ENCODE results near the gene ADCY7. TPM values are rescaled to one million over a fixed set of nuclear protein-coding genes. Genes with fewer than 3 reads are reported as not detected.
A peak's percentile ranks its signal among the peaks of the same experiment; 100 is the strongest.

The ADCY7 gene
- total and polyA plus RNA-seq, 9 of the 15 experiments (the other 6 are each of a cell fraction or from before 2014, with no cell fraction given): 2.3 to 108 (median 28.6) TPM

DNA sequence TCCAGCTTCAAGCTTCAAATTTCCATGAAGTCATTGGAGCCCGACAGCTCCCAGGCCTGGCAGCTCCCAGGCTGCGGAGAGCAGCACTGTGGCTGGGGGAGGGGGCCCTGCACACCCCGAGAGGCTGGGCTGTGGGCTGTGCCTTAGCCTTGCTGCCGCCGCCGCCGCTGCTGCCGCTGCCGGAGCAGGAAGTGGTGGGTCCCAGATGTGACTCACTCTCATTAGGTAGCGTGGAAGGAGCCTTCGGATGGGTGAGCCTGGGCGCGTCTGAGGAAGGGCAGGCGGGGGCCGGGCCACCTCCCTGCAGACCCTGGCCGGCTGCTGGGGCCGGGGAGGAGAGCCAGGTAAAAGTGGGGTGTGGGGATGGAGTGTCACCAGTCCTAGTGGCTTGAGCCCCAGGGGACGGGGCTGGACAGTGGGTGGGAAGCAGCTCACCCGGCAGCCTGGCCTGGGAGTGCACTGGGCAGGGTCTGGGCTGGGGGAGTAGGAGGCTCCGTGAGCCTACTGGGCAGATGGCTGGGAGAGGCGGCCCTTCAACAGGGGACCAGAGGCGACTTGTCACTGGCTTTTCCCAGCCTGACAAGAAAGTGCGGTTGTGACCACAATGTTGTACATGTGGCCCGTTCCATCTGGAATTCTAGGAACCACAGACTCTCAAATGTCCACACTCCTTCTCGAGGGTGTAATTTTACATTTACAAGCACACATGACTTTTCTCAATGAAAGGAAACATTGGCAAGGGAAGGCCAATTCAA, at the start of gene ADCY7 (continued):
- TF ChIP-seq, protein P1, sequence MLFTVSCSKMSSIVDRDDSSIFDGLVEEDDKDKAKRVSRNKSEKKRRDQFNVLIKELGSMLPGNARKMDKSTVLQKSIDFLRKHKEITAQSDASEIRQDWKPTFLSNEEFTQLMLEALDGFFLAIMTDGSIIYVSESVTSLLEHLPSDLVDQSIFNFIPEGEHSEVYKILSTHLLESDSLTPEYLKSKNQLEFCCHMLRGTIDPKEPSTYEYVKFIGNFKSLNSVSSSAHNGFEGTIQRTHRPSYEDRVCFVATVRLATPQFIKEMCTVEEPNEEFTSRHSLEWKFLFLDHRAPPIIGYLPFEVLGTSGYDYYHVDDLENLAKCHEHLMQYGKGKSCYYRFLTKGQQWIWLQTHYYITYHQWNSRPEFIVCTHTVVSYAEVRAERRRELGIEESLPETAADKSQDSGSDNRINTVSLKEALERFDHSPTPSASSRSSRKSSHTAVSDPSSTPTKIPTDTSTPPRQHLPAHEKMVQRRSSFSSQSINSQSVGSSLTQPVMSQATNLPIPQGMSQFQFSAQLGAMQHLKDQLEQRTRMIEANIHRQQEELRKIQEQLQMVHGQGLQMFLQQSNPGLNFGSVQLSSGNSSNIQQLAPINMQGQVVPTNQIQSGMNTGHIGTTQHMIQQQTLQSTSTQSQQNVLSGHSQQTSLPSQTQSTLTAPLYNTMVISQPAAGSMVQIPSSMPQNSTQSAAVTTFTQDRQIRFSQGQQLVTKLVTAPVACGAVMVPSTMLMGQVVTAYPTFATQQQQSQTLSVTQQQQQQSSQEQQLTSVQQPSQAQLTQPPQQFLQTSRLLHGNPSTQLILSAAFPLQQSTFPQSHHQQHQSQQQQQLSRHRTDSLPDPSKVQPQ (CRISPR knock-in tag; IDR thresholded peaks at IDR 0.05; ENCODE audit: borderline replicate concordance): no peak
- TF ChIP-seq ELF4 (CRISPR knock-in tag; IDR thresholded peaks at IDR 0.05) (peak; percentile 49; the same call in 1 of the 2 replicates), DDX20 (tag; IDR thresholded peaks at IDR 0.05; ENCODE audit: low read depth) (no peak), ZNF24 (IDR thresholded peaks at IDR 0.05) (no peak), CREB1 (IDR thresholded peaks at IDR 0.05) (no peak), CREB1 (CRISPR knock-in tag; IDR thresholded peaks at IDR 0.05) (peak; percentile 38; the same call in 1 of the 2 replicates), ZNF41 (CRISPR knock-in tag; conservative IDR thresholded peaks at IDR 0.05) (no peak; the same call in 1 of the 2 replicates), ZKSCAN1 (IDR thresholded peaks at IDR 0.05; ENCODE audit: low read depth, low read length) (no peak), ZNF318 (IDR thresholded peaks at IDR 0.05; ENCODE audit: borderline replicate concordance in 1 of 2, low read depth in 1 of 2) (no peak), FOXK1 (CRISPR knock-in tag; IDR thresholded peaks at IDR 0.05; ENCODE audit: borderline replicate concordance) (no peak), TFE3 (CRISPR knock-in tag; IDR thresholded peaks at IDR 0.05) (no peak)
- TF ChIP-seq, protein P2, sequence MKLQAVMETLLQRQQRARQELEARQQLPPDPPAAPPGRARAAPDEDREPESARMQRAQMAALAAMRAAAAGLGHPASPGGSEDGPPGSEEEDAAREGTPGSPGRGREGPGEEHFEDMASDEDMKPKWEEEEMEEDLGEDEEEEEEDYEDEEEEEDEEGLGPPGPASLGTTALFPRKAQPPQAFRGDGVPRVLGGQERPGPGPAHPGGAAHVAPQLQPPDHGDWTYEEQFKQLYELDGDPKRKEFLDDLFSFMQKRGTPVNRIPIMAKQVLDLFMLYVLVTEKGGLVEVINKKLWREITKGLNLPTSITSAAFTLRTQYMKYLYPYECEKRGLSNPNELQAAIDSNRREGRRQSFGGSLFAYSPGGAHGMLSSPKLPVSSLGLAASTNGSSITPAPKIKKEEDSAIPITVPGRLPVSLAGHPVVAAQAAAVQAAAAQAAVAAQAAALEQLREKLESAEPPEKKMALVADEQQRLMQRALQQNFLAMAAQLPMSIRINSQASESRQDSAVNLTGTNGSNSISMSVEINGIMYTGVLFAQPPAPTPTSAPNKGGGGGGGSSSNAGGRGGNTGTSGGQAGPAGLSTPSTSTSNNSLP (IDR thresholded peaks at IDR 0.05; ENCODE audit: borderline replicate concordance, low read depth, low read length): no peak
